HEK293 (cell line): ENCODE results near the gene DEDD2.

Experiments used
- CTCF ChIP-seq: fragments of 450-650 bp; formaldehyde crosslinking; IDR thresholded peaks from 2 replicates; pipeline ENCODE4 v1.5.1; 2016; ENCODE audit warnings: missing biosample characterization, missing genetic modification characterization
- SCRT2 ChIP-seq: fragments of 450-650 bp; formaldehyde crosslinking; IDR thresholded peaks from 2 replicates; pipeline ENCODE4 v1.5.1; 2016; ENCODE audit warnings: missing biosample characterization, missing genetic modification characterization
- ZFHX2 ChIP-seq: fragments of 450-650 bp; formaldehyde crosslinking; conservative IDR thresholded peaks from 2 replicates; pipeline ENCODE4 v1.5.1; 2016; ENCODE audit warnings: missing biosample characterization, missing genetic modification characterization
- ZNF302 ChIP-seq: fragments of 450-650 bp; formaldehyde crosslinking; IDR thresholded peaks from 2 replicates; pipeline ENCODE4 v1.5.1; 2016; ENCODE audit warnings: missing biosample characterization, missing genetic modification characterization, low read depth
- ZNF354C ChIP-seq: fragments of 450-650 bp; formaldehyde crosslinking; IDR thresholded peaks from 2 replicates; pipeline ENCODE4 v1.5.1; 2016; ENCODE audit warnings: missing biosample characterization, missing genetic modification characterization, low read depth, borderline replicate concordance
- ZNF48 ChIP-seq: fragments of 450-650 bp; formaldehyde crosslinking; IDR thresholded peaks from 2 replicates; pipeline ENCODE4 v1.5.1; 2016; ENCODE audit warnings: missing biosample characterization, missing genetic modification characterization
- ZNF585B ChIP-seq: fragments of 450-650 bp; formaldehyde crosslinking; IDR thresholded peaks from 2 replicates; pipeline ENCODE4 v1.5.1; 2016; ENCODE audit warnings: missing biosample characterization, missing genetic modification characterization
- ZNF624 ChIP-seq: fragments of 450-650 bp; formaldehyde crosslinking; IDR thresholded peaks from 2 replicates; pipeline ENCODE4 v1.5.1; 2017; ENCODE audit warnings: missing biosample characterization, missing genetic modification characterization
- ZNF776 ChIP-seq: fragments of 450-650 bp; formaldehyde crosslinking; IDR thresholded peaks from 2 replicates; pipeline ENCODE4 v1.5.0; 2017; ENCODE audit warnings: missing biosample characterization, missing genetic modification characterization, borderline replicate concordance
- ZSCAN30 ChIP-seq: fragments of 450-650 bp; IDR thresholded peaks from 2 replicates; pipeline ENCODE4 v1.5.1; 2018; ENCODE audit warnings: missing biosample characterization, mild to moderate bottlenecking, missing genetic modification characterization, moderate library complexity

- no peak for TF ChIP-seq ZNF585B (tag by site-specific recombination)
- no peak for TF ChIP-seq ZNF776
- no peak for TF ChIP-seq CTCF
- no peak for TF ChIP-seq ZNF48 (tag by site-specific recombination)
- no peak for TF ChIP-seq ZNF302 (tag by site-specific recombination)
- no peak for TF ChIP-seq ZFHX2 (tag by site-specific recombination)
- TF ChIP-seq SCRT2 (tag by site-specific recombination), result no peak
- no peak for TF ChIP-seq ZNF354C (tag by site-specific recombination)
- no peak for TF ChIP-seq ZNF624 (tag by site-specific recombination)
- no peak for TF ChIP-seq ZSCAN30
These were observed 65.4 kb downstream of the DEDD2 start for GRCh38 chr19:42151782-42152684.
